Endothelial cell of umbilical vein (primary cell): Measurements from ENCODE around the gene ARMH3. TPM values are rescaled to one million over a fixed set of nuclear protein-coding genes. Genes with fewer than 3 reads are reported as not detected.

ENCODE experiments used
- BruUV-seq: library from RNA; stranded (reverse); fragments of 400-500 nt; replicated peaks from 2 replicates; lab custom pipeline; 2021; lab: Mats Ljungman, UMichigan
- CTCF ChIA-PET: fragments of 300-600, 350-600 bp; sonication (Branson Sonifier 250); formaldehyde crosslinking; loops from one replicate; lab custom pipeline; 2021; ENCODE audit warnings: antibody characterized with exemption, inconsistent platforms; lab: Charles Lee
- POLR2A ChIA-PET: fragments of 300-600, 350-600 bp; sonication (Branson Sonifier 250); formaldehyde crosslinking; loops from one replicate; lab custom pipeline; 2021; ENCODE audit warnings: antibody characterized with exemption, inconsistent platforms; lab: Charles Lee
- DNase-seq: peaks from one replicate; pipeline ENCODE4 v3.0.0-alpha.2; 2011; ENCODE audit warnings: low read depth, low spot score
- FAIRE-seq: peaks from 2 replicates; lab custom pipeline; 2011; peaks lifted over from hg19 to GRCh38; lab: Jason Lieb, UNC
- H2AFZ ChIP-seq: 2 replicates; pipeline ENCODE4 v1.6.0; 2012; ENCODE audit warnings: low read depth, low read length, control low read depth, inconsistent platforms
- H3K27ac ChIP-seq: 2 replicates; pipeline ENCODE4 v1.5.1; 2011; ENCODE audit warnings: low read depth, mild to moderate bottlenecking, control low read depth, low read length, moderate library complexity; ENCODE audit not compliant: insufficient read depth
- H3K27me3 ChIP-seq, 2 experiments: 2 replicates each; pipeline versions ENCODE4 v1.6.0 to v1.6.1; 2011; ENCODE audit warnings: low read length in 2 of 2, mixed read lengths in 1 of 2; ENCODE audit not compliant: control insufficient read depth in 2 of 2, insufficient read depth in 2 of 2
- H3K36me3 ChIP-seq, 2 experiments: 2 replicates in 1 of 2; 3 replicates in 1 of 2; pipeline ENCODE4 v1.5.1; 2011; ENCODE audit warnings: low read length in 2 of 2, mild to moderate bottlenecking in 1 of 2, moderate library complexity in 1 of 2; ENCODE audit not compliant: control insufficient read depth in 2 of 2, insufficient read depth in 2 of 2; ENCODE audit errors: extremely low read depth in 1 of 2
- H3K4me1 ChIP-seq: 3 replicates; pipeline ENCODE4 v1.5.1; 2011; ENCODE audit warnings: mild to moderate bottlenecking, low read length; ENCODE audit not compliant: control insufficient read depth, insufficient read depth; ENCODE audit errors: extremely low read depth
- H3K4me2 ChIP-seq: 2 replicates; pipeline ENCODE4 v1.6.1; 2011; ENCODE audit warnings: low read length, control low read depth, mixed read lengths; ENCODE audit not compliant: insufficient read depth
- H3K4me3 ChIP-seq, 3 experiments: fragments of 200-600 bp in 1 of 3; sonication (generic), shearing (Covaris generic) in 1 of 3; replicated peaks in 1 of 3; 2 replicates each; pipeline ENCODE4 v1.5.1; 2011 to 2016; ENCODE audit warnings: control low read depth in 3 of 3, low read length in 3 of 3, mild to moderate bottlenecking in 2 of 3, inconsistent platforms in 1 of 3, low read depth in 1 of 3, moderate library complexity in 1 of 3; ENCODE audit not compliant: insufficient read depth in 1 of 3
- H3K79me2 ChIP-seq: 2 replicates; pipeline ENCODE4 v1.6.0; 2012; ENCODE audit warnings: low read length, inconsistent platforms; ENCODE audit not compliant: control insufficient read depth, insufficient read depth
- H3K9ac ChIP-seq: replicated peaks from 2 replicates; pipeline ENCODE3; 2011; ENCODE audit warnings: low read length, control low read depth; ENCODE audit not compliant: insufficient read depth; ENCODE audit errors: extremely low read depth
- H3K9me1 ChIP-seq: replicated peaks from 3 replicates; pipeline ENCODE4 v1.6.0; 2011; ENCODE audit warnings: mild to moderate bottlenecking, low read length; ENCODE audit not compliant: control insufficient read depth, insufficient read depth; ENCODE audit errors: extremely low read depth
- H3K9me3 ChIP-seq: replicated peaks from 2 replicates; pipeline ENCODE4 v1.5.1; 2012; ENCODE audit warnings: low read length, inconsistent platforms; ENCODE audit not compliant: control insufficient read depth, insufficient read depth
- H4K20me1 ChIP-seq: replicated peaks from 2 replicates; pipeline ENCODE3; 2011; ENCODE audit warnings: mild to moderate bottlenecking, low read length; ENCODE audit not compliant: control insufficient read depth, insufficient read depth; ENCODE audit errors: extremely low read depth
- EZH2 ChIP-seq: IDR thresholded peaks from 2 replicates; pipeline ENCODE4 v1.6.1; 2012; ENCODE audit warnings: borderline replicate concordance, low read depth, mild to moderate bottlenecking, moderate library complexity, low read length, inconsistent platforms; ENCODE audit not compliant: severe bottlenecking
- FOS ChIP-seq: IDR thresholded peaks from 2 replicates; pipeline ENCODE4 v1.6.1; 2011; ENCODE audit warnings: mild to moderate bottlenecking, low read length, moderate library complexity, borderline replicate concordance; ENCODE audit not compliant: insufficient read depth
- GATA2 ChIP-seq: IDR thresholded peaks from 2 replicates; pipeline ENCODE4 v1.7.0; 2011; ENCODE audit warnings: low read depth, mild to moderate bottlenecking, moderate library complexity, mixed read lengths, low read length; ENCODE audit not compliant: insufficient read length, insufficient read depth
- JUN ChIP-seq: IDR thresholded peaks from 2 replicates; pipeline ENCODE4 v1.6.1; 2011; ENCODE audit warnings: borderline replicate concordance, low read depth; ENCODE audit not compliant: insufficient read length, insufficient read depth
- MYC ChIP-seq: IDR thresholded peaks from one replicate; pipeline ENCODE4 v1.6.1; 2011; ENCODE audit warnings: mild to moderate bottlenecking, low read depth, low read length
- POLR2A ChIP-seq: IDR thresholded peaks from 2 replicates; pipeline ENCODE4 v1.6.1; 2012; ENCODE audit warnings: low read depth, mild to moderate bottlenecking, control low read depth, low read length
- POLR2AphosphoS5 ChIP-seq: IDR thresholded peaks from 2 replicates; pipeline ENCODE4 v1.6.1; 2012; ENCODE audit warnings: low read depth, mild to moderate bottlenecking, control low read depth, low read length, moderate library complexity; ENCODE audit not compliant: insufficient read depth
- dilution Hi-C: fragments of 300-500 bp; cut with MboI; formaldehyde crosslinking; loops from one replicate; pipeline ENCODE4 v1.15.0; 2019; ENCODE audit warnings: low sequenced_read_pairs; ENCODE audit not compliant: extremely low pct_ligation_motif_present
- intact Hi-C: fragments of 100-400 bp; cut with micrococcal nuclease; formaldehyde crosslinking; loops from one replicate; pipeline ENCODE4 v1.10.0; 2022
- polyA plus RNA-seq, 4 experiments: library from polyadenylated mRNA; depleted of rRNA in 3 of 4; stranded (reverse) in 3 of 4; unstranded in 1 of 4; fragments of >200 nt; gene quantifications; 2 replicates each; pipeline versions ENCODE4 v1.2.1 to v1.2.3, GENCODE V29; 2011 to 2012; ENCODE audit warnings: missing spikeins in 1 of 4
- total RNA-seq: library from RNA; stranded (reverse); gene quantifications from 2 replicates; pipeline ENCODE4 v1.2.3, GENCODE V29; 2021
- TF ChIP-seq, protein P1 (sequence below), 2 donors: IDR thresholded peaks; 1 replicate in 1 of 2; 2 replicates in 1 of 2; pipeline ENCODE4 v1.5.1; 2011; ENCODE audit warnings: low read length in 2 of 2, mild to moderate bottlenecking in 2 of 2, moderate library complexity in 2 of 2, control low read depth in 1 of 2, inconsistent platforms in 1 of 2, low read depth in 1 of 2; ENCODE audit not compliant: insufficient read depth in 1 of 2; ENCODE audit errors: extremely low read depth in 1 of 2
- TF ChIP-seq, protein P2 (sequence below): IDR thresholded peaks from 2 replicates; pipeline ENCODE4 v1.6.1; 2011; ENCODE audit not compliant: insufficient read depth, insufficient read length

The ARMH3 gene
- total and polyA plus RNA-seq, 2 donors (not counting 3 experiments of a cell fraction or from before 2014, with no cell fraction given), result 13.1 to 17.6 TPM

DNA sequence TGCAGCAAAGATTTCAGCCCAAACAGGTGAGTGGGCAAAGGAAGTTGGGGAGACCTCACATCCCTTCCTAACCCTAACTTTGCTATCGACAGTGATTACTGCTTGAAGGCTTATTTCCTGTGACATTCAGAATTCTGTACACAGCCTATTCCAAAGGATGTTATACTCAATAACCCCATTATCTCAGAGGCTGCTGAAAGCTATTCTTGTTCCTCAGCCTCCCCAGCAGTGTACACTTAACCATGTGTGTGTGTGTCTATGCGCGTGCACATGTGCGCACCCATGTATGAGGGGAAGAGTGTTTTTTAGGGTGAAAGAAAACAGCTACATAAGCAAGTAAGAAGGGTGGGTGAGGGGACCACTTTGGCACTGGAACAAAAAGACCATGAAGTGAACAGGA, 122.0 kb downstream of the ARMH3 start:
- no peak for TF ChIP-seq GATA2
- no peak for TF ChIP-seq POLR2AphosphoS5
- no peak for TF ChIP-seq MYC
- TF ChIP-seq, protein P1, sequence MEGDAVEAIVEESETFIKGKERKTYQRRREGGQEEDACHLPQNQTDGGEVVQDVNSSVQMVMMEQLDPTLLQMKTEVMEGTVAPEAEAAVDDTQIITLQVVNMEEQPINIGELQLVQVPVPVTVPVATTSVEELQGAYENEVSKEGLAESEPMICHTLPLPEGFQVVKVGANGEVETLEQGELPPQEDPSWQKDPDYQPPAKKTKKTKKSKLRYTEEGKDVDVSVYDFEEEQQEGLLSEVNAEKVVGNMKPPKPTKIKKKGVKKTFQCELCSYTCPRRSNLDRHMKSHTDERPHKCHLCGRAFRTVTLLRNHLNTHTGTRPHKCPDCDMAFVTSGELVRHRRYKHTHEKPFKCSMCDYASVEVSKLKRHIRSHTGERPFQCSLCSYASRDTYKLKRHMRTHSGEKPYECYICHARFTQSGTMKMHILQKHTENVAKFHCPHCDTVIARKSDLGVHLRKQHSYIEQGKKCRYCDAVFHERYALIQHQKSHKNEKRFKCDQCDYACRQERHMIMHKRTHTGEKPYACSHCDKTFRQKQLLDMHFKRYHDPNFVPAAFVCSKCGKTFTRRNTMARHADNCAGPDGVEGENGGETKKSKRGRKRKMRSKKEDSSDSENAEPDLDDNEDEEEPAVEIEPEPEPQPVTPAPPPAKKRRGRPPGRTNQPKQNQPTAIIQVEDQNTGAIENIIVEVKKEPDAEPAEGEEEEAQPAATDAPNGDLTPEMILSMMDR (IDR thresholded peaks at IDR 0.05; ENCODE audit: extremely low read depth in 1 of 2, insufficient read depth in 1 of 2, low read depth in 1 of 2, low read length in 2 of 2), result no peak
- no peak for TF ChIP-seq POLR2A
- TF ChIP-seq FOS, result no peak
- TF ChIP-seq EZH2, result no peak
- TF ChIP-seq JUN, result no peak
- TF ChIP-seq, protein P2, sequence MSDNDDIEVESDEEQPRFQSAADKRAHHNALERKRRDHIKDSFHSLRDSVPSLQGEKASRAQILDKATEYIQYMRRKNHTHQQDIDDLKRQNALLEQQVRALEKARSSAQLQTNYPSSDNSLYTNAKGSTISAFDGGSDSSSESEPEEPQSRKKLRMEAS, result no peak
- Histone ChIP-seq H3K9me1 (no peaks in the 10 kb centered on the region), H3K27me3 (no peaks in the 10 kb centered on the region), H3K4me1 (peaks cover 16% of the 10 kb centered on the region), H3K36me3 (no peaks in the 10 kb centered on the region), H3K9me3 (no peaks in the 10 kb centered on the region), H3K4me3 (no peak overlapping the region), H3K4me2 (no peak overlapping the region), H4K20me1 (no peaks in the 10 kb centered on the region), H2AFZ (no peak overlapping the region), H3K9ac (no peak overlapping the region), H3K27ac (no peak overlapping the region), H3K79me2 (no peaks in the 10 kb centered on the region)
- DNase-seq (no peak), FAIRE-seq (no peak)
- BruUV-seq, result no TSS peak
- CTCF ChIA-PET, result interaction anchor here (1.0 kb wide), 1 partner anchor 37 kb away, joined by 3 read pairs; no protein-coding TSS in a partner anchor
- intact Hi-C loops, result no loop called here
- dilution Hi-C loops, result no loop called here
- POLR2A ChIA-PET, result no interaction called here
